Vagina (tissue), 2 donors: ENCODE results near the gene MACROD2.

Source experiments
- POLR2A ChIP-seq, 2 donors: fragments of 450-650 bp; IDR thresholded peaks; one replicate each; pipeline ENCODE4 v1.6.1; 2017; ENCODE audit warnings: antibody characterized with exemption in 2 of 2, mild to moderate bottlenecking in 2 of 2, moderate library complexity in 2 of 2
- POLR2AphosphoS5 ChIP-seq, 2 donors: sonication (generic); formaldehyde crosslinking; IDR thresholded peaks; one replicate each; pipeline ENCODE4 v1.9.0; 2017; ENCODE audit warnings: antibody characterized with exemption in 2 of 2, mild to moderate bottlenecking in 2 of 2, low read depth in 1 of 2; ENCODE audit not compliant: insufficient read depth in 1 of 2
- TF ChIP-seq, protein P1 (sequence below), 3 experiments: fragments of 450-650 bp in 2 of 3; fragments of 200-600 bp in 1 of 3; sonication (generic) in 1 of 3; IDR thresholded peaks; one replicate each; pipeline ENCODE4 v1.5.1; 2017 to 2019; ENCODE audit warnings: antibody characterized with exemption in 3 of 3, mild to moderate bottlenecking in 2 of 3, moderate library complexity in 2 of 3

DNA sequence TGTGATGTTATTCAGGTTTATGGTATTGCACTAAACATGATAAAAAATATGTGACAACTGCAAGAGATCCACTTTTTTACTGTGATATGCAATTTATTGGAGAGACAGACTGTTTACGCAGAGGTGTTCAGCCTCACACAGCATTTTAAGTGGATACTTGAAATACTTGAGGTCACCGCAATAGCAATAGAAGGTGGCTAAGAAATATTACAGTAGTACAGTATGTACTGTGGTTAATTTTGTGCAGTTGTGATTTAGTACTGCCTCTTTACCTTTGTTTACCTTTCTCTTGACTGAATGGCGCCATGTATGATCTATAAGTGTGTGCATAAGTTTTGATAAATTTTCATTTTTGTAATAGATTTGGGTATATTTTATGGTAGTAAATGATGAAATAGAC lies 17.4 kb downstream of the MACROD2 start:
- TF ChIP-seq POLR2A (IDR thresholded peaks at IDR 0.05) (no peak), POLR2AphosphoS5 (IDR thresholded peaks at IDR 0.05; ENCODE audit: insufficient read depth in 1 of 2, low read depth in 1 of 2) (no peak)
- TF ChIP-seq, protein P1, sequence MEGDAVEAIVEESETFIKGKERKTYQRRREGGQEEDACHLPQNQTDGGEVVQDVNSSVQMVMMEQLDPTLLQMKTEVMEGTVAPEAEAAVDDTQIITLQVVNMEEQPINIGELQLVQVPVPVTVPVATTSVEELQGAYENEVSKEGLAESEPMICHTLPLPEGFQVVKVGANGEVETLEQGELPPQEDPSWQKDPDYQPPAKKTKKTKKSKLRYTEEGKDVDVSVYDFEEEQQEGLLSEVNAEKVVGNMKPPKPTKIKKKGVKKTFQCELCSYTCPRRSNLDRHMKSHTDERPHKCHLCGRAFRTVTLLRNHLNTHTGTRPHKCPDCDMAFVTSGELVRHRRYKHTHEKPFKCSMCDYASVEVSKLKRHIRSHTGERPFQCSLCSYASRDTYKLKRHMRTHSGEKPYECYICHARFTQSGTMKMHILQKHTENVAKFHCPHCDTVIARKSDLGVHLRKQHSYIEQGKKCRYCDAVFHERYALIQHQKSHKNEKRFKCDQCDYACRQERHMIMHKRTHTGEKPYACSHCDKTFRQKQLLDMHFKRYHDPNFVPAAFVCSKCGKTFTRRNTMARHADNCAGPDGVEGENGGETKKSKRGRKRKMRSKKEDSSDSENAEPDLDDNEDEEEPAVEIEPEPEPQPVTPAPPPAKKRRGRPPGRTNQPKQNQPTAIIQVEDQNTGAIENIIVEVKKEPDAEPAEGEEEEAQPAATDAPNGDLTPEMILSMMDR (IDR thresholded peaks at IDR 0.05): no peak
